ENCODE measurements around the gene SUN1.
"Not testable (repeated sequence)": the region's sequence is repeated elsewhere in the genome, so short reads cannot be mapped to it uniquely, and the experiment has no call there.

SUN1 gene

GRCh38 chr7:923108-924041 lies 91.1 kb downstream of the SUN1 start:
- Histone ChIP-seq H3K9me3 (ENCODE audit: control insufficient read depth in 5 of 5, low read length in 5 of 5) (no peaks in the 10 kb centered on the region), H3K27ac (ENCODE audit: low read depth, low read length) (no peak overlapping the region), H3K36me3 (ENCODE audit: control insufficient read depth in 5 of 5, insufficient read depth in 5 of 5, low read length in 5 of 5) (no peaks in the 10 kb centered on the region), H3K4me3 (ENCODE audit: low read depth in 1 of 5, low read length in 5 of 5) (peak overlapping the region in 1 of 5 donors; percentile 41), H3K4me1 (ENCODE audit: control insufficient read depth in 5 of 5, insufficient read depth in 5 of 5, low read length in 5 of 5) (peaks cover 0 to 38% (median 15%) of the 10 kb centered on the region in 5 donors), H3K27me3 (ENCODE audit: control insufficient read depth in 5 of 5, insufficient read depth in 4 of 5, low read length in 5 of 5) (peaks cover 0 to 13% (median 3%) of the 10 kb centered on the region in 5 donors), H3K9ac (ENCODE audit: low read length in 5 of 5) (no peak overlapping the region)

GRCh38 chr7:924042-924441 lies 91.8 kb downstream of the SUN1 start:
- H3K36me3 ChIP-seq (ENCODE audit: control insufficient read depth in 5 of 5, insufficient read depth in 5 of 5, low read length in 5 of 5); H3K9ac ChIP-seq (ENCODE audit: low read length in 5 of 5); H3K9me3 ChIP-seq (ENCODE audit: control insufficient read depth in 5 of 5, low read length in 5 of 5); H3K4me3 ChIP-seq (ENCODE audit: low read depth in 1 of 5, low read length in 5 of 5); H3K27ac ChIP-seq (ENCODE audit: low read depth, low read length): not testable (repeated sequence)
- Histone ChIP-seq H3K4me1 (ENCODE audit: control insufficient read depth in 5 of 5, insufficient read depth in 5 of 5, low read length in 5 of 5) (peaks cover 0 to 40% (median 15%) of the 10 kb centered on the region in 5 donors), H3K27me3 (ENCODE audit: control insufficient read depth in 5 of 5, insufficient read depth in 4 of 5, low read length in 5 of 5) (peaks cover 0 to 14% (median 3%) of the 10 kb centered on the region in 5 donors)
